Omental fat pad (tissue), 4 donors: ENCODE results near the gene ITPR1. TPM values are rescaled to one million over a fixed set of nuclear protein-coding genes. Genes with fewer than 3 reads are reported as not detected.

Source experiments
- ATAC-seq: fragments of 150-250 bp; one replicate; pipeline ENCODE4 v1.9.1; 2016; ENCODE audit warnings: mild to moderate bottlenecking, moderate library complexity; ENCODE audit not compliant: low FRiP score
- DNase-seq: peaks from one replicate; pipeline ENCODE4 v3.0.0-alpha.2; 2019; ENCODE audit warnings: low spot score
- total RNA-seq, 4 donors: library from RNA; depleted of rRNA; stranded (reverse); fragments of >200 nt; gene quantifications; one replicate each; pipeline ENCODE4 v1.1.0, GENCODE V29; 2016
- TF ChIP-seq, protein P1 (sequence below), 3 donors: fragments of 450-650 bp; IDR thresholded peaks; one replicate each; pipeline ENCODE4 v1.5.1; 2016 to 2017; ENCODE audit warnings: antibody characterized with exemption in 3 of 3, mild to moderate bottlenecking in 3 of 3, moderate library complexity in 2 of 3

Gene ITPR1
- total RNA-seq, 4 donors from 2014 or later: 38.3 to 58.5 (median 41.3) TPM

DNA sequence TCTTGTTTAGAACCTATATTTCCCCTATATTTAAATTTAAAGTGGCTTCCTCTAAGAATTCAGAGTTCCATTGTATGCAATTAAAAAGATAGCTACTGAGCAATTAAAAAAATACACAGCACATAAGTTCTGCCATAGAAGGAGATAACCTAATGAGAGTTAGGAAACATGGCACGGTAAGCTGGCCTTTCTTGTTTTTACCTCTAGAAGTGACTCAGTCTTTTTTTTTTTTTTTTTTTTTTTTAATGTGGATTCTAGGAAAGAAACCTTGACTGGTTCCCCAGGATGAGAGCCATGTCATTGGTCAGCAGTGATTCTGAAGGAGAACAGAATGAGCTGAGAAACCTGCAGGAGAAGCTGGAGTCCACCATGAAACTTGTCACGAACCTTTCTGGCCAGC lies 343.4 kb downstream of the ITPR1 start:
- DNase-seq: no peak

DNA sequence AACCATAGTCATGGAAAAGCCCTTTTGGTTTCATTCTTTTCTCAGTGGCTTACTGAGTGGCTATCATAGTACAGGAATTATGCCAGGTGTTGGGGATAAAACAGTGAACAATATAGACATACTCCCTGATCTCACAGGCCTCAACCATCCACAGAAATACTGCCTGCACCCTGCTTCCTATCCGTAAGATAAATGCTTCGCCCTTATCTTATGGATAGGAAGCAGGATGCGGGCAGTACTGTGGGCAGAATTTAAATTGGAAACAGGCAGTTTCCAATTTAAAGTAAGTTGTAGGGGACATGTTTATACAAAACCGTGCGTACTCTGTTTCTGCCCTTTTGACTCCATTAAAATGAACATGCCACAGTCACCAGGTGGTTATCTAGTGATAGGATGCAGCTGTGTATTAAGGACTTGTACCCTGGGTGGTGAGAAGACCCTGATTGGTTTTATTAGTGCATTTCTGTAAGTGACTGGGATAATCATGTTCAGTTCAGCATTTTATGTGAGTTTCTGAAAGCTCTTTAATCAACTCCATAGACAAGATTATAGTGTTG lies 344.3 kb downstream of the ITPR1 start:
- ATAC-seq (no peak), DNase-seq (no peak)

More for the DNA sequence above, 343.4 kb downstream of the ITPR1 start:
- ATAC-seq: no peak
- TF ChIP-seq, protein P1, sequence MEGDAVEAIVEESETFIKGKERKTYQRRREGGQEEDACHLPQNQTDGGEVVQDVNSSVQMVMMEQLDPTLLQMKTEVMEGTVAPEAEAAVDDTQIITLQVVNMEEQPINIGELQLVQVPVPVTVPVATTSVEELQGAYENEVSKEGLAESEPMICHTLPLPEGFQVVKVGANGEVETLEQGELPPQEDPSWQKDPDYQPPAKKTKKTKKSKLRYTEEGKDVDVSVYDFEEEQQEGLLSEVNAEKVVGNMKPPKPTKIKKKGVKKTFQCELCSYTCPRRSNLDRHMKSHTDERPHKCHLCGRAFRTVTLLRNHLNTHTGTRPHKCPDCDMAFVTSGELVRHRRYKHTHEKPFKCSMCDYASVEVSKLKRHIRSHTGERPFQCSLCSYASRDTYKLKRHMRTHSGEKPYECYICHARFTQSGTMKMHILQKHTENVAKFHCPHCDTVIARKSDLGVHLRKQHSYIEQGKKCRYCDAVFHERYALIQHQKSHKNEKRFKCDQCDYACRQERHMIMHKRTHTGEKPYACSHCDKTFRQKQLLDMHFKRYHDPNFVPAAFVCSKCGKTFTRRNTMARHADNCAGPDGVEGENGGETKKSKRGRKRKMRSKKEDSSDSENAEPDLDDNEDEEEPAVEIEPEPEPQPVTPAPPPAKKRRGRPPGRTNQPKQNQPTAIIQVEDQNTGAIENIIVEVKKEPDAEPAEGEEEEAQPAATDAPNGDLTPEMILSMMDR (IDR thresholded peaks at IDR 0.05): no peak

DNA sequence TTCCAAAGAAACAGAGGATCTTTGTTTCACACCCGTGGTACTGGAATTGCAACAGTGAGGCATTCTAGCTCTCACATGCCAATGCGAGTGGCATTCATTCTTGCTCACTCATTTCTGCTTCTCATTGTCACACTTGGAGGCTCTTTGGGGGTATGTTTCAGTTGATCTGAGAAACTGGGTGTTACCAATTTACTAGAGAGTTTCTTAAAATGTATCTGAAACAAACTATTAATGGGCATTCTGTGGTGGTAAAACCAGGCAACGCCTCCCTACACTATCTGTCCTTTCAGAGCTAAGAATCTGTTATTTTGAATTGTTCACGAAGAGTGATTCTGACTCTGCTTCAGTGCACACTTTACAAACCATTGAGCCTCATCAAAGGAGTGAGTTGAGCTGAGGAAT lies 345.5 kb downstream of the ITPR1 start:
- ATAC-seq (no peak), DNase-seq (no peak)
- TF ChIP-seq, protein P1 (IDR thresholded peaks at IDR 0.05): no peak

More for the DNA sequence above, 344.3 kb downstream of the ITPR1 start:
- TF ChIP-seq, protein P1 (IDR thresholded peaks at IDR 0.05): no peak

DNA sequence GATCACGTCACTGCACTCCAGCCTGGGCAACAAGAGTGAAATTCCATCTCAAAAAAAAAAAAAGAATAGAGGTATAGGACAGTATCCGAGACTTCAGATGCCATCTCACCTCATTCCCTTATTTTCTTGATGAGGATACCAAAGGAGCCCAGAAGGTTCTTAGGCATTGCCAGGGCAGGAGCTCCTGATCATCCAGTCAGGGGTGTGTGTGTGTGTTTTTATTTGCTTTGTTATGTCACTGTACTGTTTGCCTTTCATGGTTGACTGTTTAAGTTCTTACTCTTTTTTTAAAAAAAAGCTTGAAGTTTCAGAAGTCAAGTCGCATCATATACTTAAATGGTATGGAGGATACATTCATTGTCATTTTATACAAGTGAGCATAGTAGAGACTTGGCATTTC lies 346.1 kb downstream of the ITPR1 start:
- DNase-seq (no peak), ATAC-seq (no peak)
- TF ChIP-seq, protein P1 (IDR thresholded peaks at IDR 0.05): no peak

DNA sequence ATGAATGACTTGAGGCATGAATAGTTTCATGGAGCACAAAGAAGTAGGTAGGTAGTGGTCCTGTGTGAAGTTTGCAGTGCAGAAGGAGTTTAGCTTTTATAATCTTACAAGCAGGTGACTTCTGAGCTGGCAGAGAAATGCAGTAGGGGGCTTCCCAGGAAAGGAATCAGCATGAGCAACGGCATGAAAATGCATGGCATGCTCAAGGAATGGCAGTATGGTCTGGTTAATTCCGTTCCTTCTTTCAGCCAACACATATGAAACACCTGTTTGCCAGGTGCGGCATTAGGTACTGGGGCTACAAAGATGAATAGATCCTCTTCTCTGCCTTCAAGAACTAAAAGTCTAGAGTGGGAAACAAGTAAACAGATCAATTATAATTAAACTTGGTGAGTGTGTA lies 348.1 kb downstream of the ITPR1 start:
- TF ChIP-seq, protein P1 (IDR thresholded peaks at IDR 0.05): no peak
- ATAC-seq (no peak), DNase-seq (no peak)

DNA sequence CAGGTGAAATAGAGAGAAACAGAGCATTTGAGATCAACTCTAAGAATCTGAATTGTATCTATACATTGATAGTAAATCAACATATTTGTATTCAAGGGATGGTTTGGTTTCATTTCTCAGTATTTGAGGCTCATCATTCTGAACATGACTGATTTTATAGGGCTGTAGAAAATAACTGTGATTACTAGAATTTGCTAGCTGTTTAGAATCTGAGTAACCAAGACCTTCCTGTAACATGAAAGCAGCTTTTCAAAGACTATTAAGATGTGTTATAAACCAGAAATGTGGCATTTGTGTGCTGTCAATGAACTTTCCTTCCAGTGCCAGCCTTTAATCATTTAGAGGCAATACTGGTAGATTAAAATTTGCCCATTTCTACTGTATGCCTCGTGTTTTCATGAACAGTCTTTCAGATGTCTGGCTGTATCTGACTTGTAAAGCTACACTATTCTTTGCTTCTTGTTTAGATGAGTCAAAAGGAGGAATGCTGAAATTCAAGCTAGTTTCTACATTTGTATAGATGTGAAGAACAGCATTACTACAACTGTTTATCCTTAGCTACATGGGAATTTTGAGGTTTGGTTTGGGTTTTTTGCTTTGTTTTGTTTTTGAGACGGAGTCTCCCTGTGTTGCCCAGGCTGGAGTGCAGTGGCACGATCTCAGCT lies 348.8 kb downstream of the ITPR1 start:
- ATAC-seq (no peak), DNase-seq (no peak)
- TF ChIP-seq, protein P1 (IDR thresholded peaks at IDR 0.05): no peak

DNA sequence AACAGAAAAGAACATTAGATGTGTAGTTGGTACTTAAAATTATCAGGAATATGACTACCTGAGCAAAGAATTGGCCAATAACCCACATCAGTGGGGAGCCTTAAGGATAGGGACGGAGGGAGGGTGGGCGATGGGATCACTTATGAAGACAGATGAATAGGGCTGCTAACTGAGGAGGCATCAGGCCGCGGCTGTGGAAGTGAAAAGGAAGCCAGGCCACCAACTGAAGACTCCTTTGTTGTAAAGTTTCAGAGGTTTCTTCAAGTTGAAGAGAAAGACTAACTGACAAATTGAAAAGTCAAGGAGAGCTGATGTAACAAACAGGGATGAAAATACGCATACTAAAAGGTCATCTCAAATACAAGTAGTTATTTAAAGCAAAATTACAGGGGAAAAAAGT lies 350.5 kb downstream of the ITPR1 start:
- ATAC-seq (no peak), DNase-seq (no peak)
- TF ChIP-seq, protein P1 (IDR thresholded peaks at IDR 0.05): no peak
